ENCODE data around the gene PRAF2.

Gene PRAF2

GRCh38 chrX:49111791-49112190 lies 38.0 kb upstream of the PRAF2 start:
- TF ChIP-seq CTCF (IDR thresholded peaks at IDR 0.05; ENCODE audit: borderline replicate concordance, insufficient read depth, low read depth, low read length), result no peak
- no peak overlapping the region for H3K4me3 ChIP-seq (ENCODE audit: low read depth, low read length)

GRCh38 chrX:49110417-49110816 lies 36.6 kb upstream of the PRAF2 start:
- H3K4me3 ChIP-seq (ENCODE audit: low read depth, low read length), result no peak overlapping the region
- TF ChIP-seq CTCF (IDR thresholded peaks at IDR 0.05; ENCODE audit: borderline replicate concordance, insufficient read depth, low read depth, low read length), result no peak

GRCh38 chrX:49108641-49109040 lies 34.8 kb upstream of the PRAF2 start:
- TF ChIP-seq CTCF (IDR thresholded peaks at IDR 0.05; ENCODE audit: borderline replicate concordance, insufficient read depth, low read depth, low read length), result no peak
- H3K4me3 ChIP-seq (ENCODE audit: low read depth, low read length), result no peak overlapping the region

GRCh38 chrX:49106930-49107329 lies 33.1 kb upstream of the PRAF2 start:
- no peak overlapping the region for H3K4me3 ChIP-seq (ENCODE audit: low read depth, low read length)
- peak; percentile 28; the same call in 1 of the 2 replicates for TF ChIP-seq CTCF (IDR thresholded peaks at IDR 0.05; ENCODE audit: borderline replicate concordance, insufficient read depth, low read depth, low read length)

GRCh38 chrX:49106296-49106695 lies 32.5 kb upstream of the PRAF2 start:
- TF ChIP-seq CTCF (IDR thresholded peaks at IDR 0.05; ENCODE audit: borderline replicate concordance, insufficient read depth, low read depth, low read length), result no peak
- H3K4me3 ChIP-seq (ENCODE audit: low read depth, low read length), result no peak overlapping the region

- no peak for TF ChIP-seq CTCF (IDR thresholded peaks at IDR 0.05; ENCODE audit: borderline replicate concordance, insufficient read depth, low read depth, low read length)
- no peak overlapping the region for H3K4me3 ChIP-seq (ENCODE audit: low read depth, low read length)
Measured at GRCh38 chrX:49103637-49104036, 29.8 kb upstream of the PRAF2 start.

- no peak overlapping the region for H3K4me3 ChIP-seq (ENCODE audit: low read depth, low read length)
- TF ChIP-seq CTCF (IDR thresholded peaks at IDR 0.05; ENCODE audit: borderline replicate concordance, insufficient read depth, low read depth, low read length), result no peak
Measured at GRCh38 chrX:49102190-49102589, 28.4 kb upstream of the PRAF2 start.

Data from GM12875 (cell line).